Fibroblast of villous mesenchyme (primary cell): Measurements from ENCODE around the gene PDHX. TPM values are rescaled to one million over a fixed set of nuclear protein-coding genes. Genes with fewer than 3 reads are reported as not detected.
"Not testable (repeated sequence)": the region's sequence is repeated elsewhere in the genome, so short reads cannot be mapped to it uniquely, and the experiment has no call there.

Experiments used
- DNase-seq: peaks from one replicate; pipeline ENCODE4 v3.0.0-alpha.2; 2010; ENCODE audit warnings: low read depth
- H3K4me3 ChIP-seq: 2 replicates; pipeline ENCODE4 v1.5.1; 2011; ENCODE audit warnings: low read depth, mild to moderate bottlenecking, low read length
- total RNA-seq: library from RNA; depleted of rRNA; stranded (reverse); fragments of >200 nt; gene quantifications from 2 replicates; pipeline ENCODE4 v1.2.3, GENCODE V29; 2012
- TF ChIP-seq, protein P1 (sequence below): IDR thresholded peaks from 2 replicates; pipeline ENCODE4 v1.5.1; 2012; ENCODE audit warnings: low read depth, mild to moderate bottlenecking, low read length; ENCODE audit not compliant: insufficient read depth

Gene PDHX
- total RNA-seq, 1 donor: 66.9 TPM

DNA sequence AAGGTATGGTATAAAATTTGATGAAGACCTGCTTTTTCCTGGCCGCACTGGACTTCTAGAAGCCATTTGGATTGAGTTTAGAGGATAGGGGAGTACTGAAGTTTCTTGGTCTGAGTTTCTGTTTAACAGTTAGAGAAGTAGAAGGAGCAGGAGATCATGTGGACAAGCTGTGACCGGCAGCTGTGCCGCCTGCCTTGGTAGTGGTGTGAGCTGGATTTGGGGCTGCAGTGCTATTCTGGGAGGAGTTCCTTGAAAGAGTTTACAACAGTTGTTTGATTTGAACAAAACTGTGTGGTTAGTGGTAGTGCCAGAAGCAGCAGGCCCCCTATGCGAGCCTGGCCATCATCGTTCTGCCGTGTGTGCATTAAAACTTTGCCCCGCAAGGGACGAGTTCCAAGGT lies 105.2 kb downstream of the PDHX start:
- DNase-seq: no peak
- no peak overlapping the region for H3K4me3 ChIP-seq
- TF ChIP-seq, protein P1, sequence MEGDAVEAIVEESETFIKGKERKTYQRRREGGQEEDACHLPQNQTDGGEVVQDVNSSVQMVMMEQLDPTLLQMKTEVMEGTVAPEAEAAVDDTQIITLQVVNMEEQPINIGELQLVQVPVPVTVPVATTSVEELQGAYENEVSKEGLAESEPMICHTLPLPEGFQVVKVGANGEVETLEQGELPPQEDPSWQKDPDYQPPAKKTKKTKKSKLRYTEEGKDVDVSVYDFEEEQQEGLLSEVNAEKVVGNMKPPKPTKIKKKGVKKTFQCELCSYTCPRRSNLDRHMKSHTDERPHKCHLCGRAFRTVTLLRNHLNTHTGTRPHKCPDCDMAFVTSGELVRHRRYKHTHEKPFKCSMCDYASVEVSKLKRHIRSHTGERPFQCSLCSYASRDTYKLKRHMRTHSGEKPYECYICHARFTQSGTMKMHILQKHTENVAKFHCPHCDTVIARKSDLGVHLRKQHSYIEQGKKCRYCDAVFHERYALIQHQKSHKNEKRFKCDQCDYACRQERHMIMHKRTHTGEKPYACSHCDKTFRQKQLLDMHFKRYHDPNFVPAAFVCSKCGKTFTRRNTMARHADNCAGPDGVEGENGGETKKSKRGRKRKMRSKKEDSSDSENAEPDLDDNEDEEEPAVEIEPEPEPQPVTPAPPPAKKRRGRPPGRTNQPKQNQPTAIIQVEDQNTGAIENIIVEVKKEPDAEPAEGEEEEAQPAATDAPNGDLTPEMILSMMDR: no peak

DNA sequence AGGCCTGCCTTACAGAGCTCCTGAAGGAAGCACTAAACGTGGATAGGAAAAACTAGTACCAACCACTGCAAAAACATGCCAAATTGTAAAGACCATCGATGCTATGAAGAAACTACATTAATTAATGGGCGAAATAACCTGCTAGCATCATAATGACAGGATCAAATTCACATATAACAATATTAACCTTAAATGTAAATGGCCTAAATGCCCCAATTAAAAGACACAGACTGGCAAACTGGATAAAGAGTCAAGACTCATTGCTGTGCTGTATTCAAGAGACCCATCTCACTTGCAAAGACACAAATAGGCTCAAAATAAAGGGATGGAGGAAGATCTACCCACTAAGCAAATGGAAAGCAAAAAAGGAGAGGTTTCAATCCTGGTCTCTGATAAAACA lies 107.5 kb downstream of the PDHX start:
- not testable (repeated sequence) for H3K4me3 ChIP-seq, DNase-seq

DNA sequence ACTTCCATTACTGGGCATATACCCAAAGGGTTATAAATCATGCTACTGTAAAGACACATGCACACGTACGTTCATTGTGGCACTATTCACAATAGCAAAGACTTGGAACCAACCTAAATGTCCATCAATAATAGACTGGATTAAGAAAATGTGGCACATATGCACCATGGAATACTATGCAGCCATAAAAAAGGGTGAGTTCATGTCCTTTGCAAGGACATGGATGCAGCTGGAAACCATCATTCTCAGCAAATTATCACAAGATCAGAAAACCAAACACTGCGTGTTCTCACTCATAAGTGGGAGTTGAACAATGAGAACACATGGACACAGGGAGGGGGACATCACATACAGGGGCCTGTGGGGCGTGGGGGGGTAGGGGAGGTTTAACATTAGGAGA lies 111.6 kb downstream of the PDHX start:
- not testable (repeated sequence) for H3K4me3 ChIP-seq, DNase-seq

- H3K4me3 ChIP-seq: no peak overlapping the region
- DNase-seq: peak; percentile 86
- TF ChIP-seq, protein P1: no peak
Measured at GRCh38 chr11:35029979-35030682, 113.7 kb downstream of the PDHX start.

GRCh38 chr11:35030716-35031213 lies 114.3 kb downstream of the PDHX start:
- TF ChIP-seq, protein P1: no peak
- H3K4me3 ChIP-seq: no peak overlapping the region
- DNase-seq: peak; percentile 94

- H3K4me3 ChIP-seq: no peak overlapping the region
- DNase-seq: no peak
- TF ChIP-seq, protein P1: no peak
Measured at GRCh38 chr11:35031346-35031745, 114.9 kb downstream of the PDHX start.

DNA sequence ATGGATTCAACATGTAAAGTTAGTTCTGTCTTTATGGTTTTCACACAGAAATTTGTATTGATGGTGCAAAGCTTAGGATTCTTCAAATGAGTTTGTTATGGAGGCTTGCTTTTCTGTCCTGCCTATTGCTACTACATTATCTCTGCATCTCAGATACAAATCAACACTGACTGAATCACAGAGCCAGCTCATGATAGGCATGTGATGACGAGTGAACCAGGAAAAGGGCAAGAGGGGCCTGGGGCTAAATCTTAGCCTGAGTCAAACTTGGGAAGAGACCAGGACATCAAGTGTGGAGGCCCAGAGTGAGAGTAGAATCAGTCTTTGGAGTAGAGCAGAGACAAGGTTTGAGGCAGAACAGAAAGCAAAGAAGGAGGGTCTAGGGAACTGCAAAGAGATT lies 115.4 kb downstream of the PDHX start:
- TF ChIP-seq, protein P1: no peak
- no peak overlapping the region for H3K4me3 ChIP-seq
- DNase-seq: peak; percentile 65

DNA sequence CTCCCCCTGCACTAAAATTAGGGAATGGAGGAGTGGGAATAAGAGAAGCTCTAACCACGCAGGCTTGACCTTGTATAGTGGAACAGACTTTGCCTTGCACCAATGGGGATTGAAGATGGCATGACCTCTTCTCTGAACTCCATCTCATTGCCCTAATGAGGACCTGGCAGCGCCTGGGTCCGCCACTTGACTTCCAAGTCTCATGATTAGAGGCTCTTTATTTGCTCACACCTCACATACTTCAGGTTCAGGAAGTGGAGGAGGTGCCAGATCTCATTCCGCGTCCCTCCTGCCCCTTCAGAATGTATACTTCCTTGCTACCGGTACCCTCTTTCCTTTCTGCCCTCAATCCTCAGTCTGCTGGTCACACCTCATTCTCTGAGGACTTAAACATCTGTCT lies 116.6 kb downstream of the PDHX start:
- no peak overlapping the region for H3K4me3 ChIP-seq
- DNase-seq: no peak
- TF ChIP-seq, protein P1: no peak
